Dendritic cell treated with granulocyte-macrophage colony-stimulating factor and Interleukin-4, amounts not matched to agents 40 ng/mL and 50 ng/mL, for 4 days (primary cell): ENCODE data around the gene TADA1.

Experiments used
- H3K27ac Mint-ChIP-seq: one replicate; pipeline ENCODE4 v1.8.0; 2022; ENCODE audit warnings: mild to moderate bottlenecking, mixed read lengths
- H3K27me3 Mint-ChIP-seq: one replicate; pipeline ENCODE4 v1.8.0; 2022; ENCODE audit warnings: mild to moderate bottlenecking, mixed read lengths
- H3K36me3 Mint-ChIP-seq: one replicate; pipeline ENCODE4 v1.8.0; 2022; ENCODE audit warnings: low read depth, mixed read lengths
- H3K4me1 Mint-ChIP-seq: one replicate; pipeline ENCODE4 v1.8.0; 2022; ENCODE audit warnings: low read depth, mixed read lengths
- H3K4me3 Mint-ChIP-seq: one replicate; pipeline ENCODE4 v1.8.0; 2022; ENCODE audit warnings: mild to moderate bottlenecking, moderate library complexity, mixed read lengths
- H3K9me3 Mint-ChIP-seq: one replicate; pipeline ENCODE4 v1.8.0; 2022; ENCODE audit warnings: mixed read lengths
- intact Hi-C: fragments of 100-400 bp; cut with micrococcal nuclease; formaldehyde crosslinking; loops from one replicate; pipeline ENCODE4 v1.15.0; 2022

TADA1 gene

DNA sequence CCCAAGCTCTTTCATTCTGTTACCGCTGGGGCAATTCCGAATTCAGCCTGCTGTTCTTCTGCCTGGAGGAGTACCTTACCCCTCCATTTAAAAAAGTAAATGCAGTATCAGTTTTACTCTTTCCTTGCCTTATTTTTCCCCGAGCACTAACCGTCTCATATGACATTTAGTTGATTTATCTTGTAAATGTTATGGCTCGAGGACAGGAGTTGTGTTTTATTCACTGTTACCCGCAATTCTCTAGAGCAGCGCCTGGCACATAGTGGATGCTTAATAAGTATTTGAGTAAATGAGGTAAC, 425 bp upstream of the TADA1 start:
- no peaks in the 10 kb centered on the region for H3K27me3 Mint-ChIP-seq
- H3K27ac Mint-ChIP-seq = peak overlapping the region; percentile 72
- intact Hi-C loops = no loop called here
- H3K4me1 Mint-ChIP-seq = peaks cover 24% of the 10 kb centered on the region
- H3K9me3 Mint-ChIP-seq = no peaks in the 10 kb centered on the region
- no peaks in the 10 kb centered on the region for H3K36me3 Mint-ChIP-seq
- peak overlapping the region; percentile 85 for H3K4me3 Mint-ChIP-seq

GRCh38 chr1:166875302-166875733, 746 bp downstream of the TADA1 start:
- Mint-ChIP-seq H3K4me3 (peak overlapping the region; percentile 85), H3K9me3 (no peaks in the 10 kb centered on the region), H3K27me3 (no peaks in the 10 kb centered on the region), H3K36me3 (no peaks in the 10 kb centered on the region), H3K27ac (peak overlapping the region; percentile 72), H3K4me1 (peaks cover 24% of the 10 kb centered on the region)
- intact Hi-C loops = no loop called here

GRCh38 chr1:166874464-166874863, 1.6 kb downstream of the TADA1 start:
- intact Hi-C loops = no loop called here
- Mint-ChIP-seq H3K4me3 (no peak overlapping the region), H3K27me3 (no peaks in the 10 kb centered on the region), H3K9me3 (no peaks in the 10 kb centered on the region), H3K36me3 (peaks cover under 1% of the 10 kb centered on the region), H3K4me1 (peaks cover 24% of the 10 kb centered on the region), H3K27ac (no peak overlapping the region)

GRCh38 chr1:166870584-166870983, 5.5 kb downstream of the TADA1 start:
- no peaks in the 10 kb centered on the region for H3K27me3 Mint-ChIP-seq
- peak overlapping the region; percentile 53 for H3K27ac Mint-ChIP-seq
- intact Hi-C loops = no loop called here
- H3K4me1 Mint-ChIP-seq = peaks cover 21% of the 10 kb centered on the region
- no peaks in the 10 kb centered on the region for H3K9me3 Mint-ChIP-seq
- peaks cover 31% of the 10 kb centered on the region for H3K36me3 Mint-ChIP-seq
- H3K4me3 Mint-ChIP-seq = no peak overlapping the region

DNA sequence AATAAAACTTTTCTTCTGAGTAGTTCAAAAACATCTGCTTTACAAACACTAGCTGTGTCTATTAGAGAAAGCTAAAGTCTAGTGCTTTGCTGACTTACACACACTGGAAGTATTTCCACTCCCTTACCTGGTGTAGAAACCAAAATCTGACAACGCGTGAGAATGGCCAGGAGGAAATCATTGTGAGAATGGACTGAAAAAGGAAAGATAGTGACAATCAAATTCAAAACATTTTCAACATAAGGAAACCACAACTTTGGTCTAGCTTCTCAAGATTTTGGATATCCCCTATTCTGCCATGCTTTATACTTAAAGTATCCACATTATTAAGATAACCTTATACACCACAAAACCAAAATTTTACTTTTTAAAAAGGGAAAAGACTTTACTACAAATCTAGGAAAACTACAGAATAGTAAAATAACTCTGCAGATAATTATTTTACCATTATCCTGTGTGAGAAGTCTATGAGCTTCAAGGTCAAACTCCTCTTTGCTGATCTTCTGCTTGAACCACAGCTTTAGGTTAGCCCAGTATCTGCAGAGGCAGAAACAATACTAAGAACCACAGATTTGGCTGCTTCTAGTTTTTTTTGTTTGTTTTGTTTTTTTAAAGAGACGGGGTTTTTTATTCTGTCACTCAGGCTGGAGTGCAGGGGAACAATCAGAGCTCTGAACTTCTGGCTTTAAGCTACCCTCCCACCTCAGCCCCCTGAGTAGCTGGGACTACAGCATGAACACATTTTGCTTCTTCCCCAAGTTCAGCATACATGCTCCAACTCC, 6.6 kb downstream of the TADA1 start:
- H3K4me1 Mint-ChIP-seq = peaks cover 12% of the 10 kb centered on the region
- H3K27ac Mint-ChIP-seq = no peak overlapping the region
- intact Hi-C loops = no loop called here
- no peaks in the 10 kb centered on the region for H3K27me3 Mint-ChIP-seq
- no peak overlapping the region for H3K4me3 Mint-ChIP-seq
- H3K9me3 Mint-ChIP-seq = no peaks in the 10 kb centered on the region
- H3K36me3 Mint-ChIP-seq = peaks cover 41% of the 10 kb centered on the region

DNA sequence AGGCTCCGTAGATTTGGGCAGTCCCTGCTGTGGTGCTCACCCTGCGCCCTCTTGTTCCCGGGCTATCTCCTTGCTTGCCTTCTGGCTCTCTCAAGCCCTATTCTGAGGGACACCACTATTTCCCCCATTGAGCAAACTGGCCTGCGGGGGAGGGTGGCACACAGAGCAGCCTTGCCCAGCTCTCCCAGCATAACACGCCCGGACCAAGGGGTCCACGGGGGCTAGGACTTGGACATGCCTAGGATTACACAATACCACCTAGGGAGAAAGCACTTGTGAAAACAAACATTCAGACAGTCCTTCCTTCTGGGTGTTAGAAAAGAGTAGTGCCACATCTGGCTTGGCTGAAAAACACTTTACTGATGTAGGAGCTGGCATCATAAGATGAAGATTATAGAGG, 7.4 kb downstream of the TADA1 start:
- no peaks in the 10 kb centered on the region for H3K9me3 Mint-ChIP-seq
- peaks cover 12% of the 10 kb centered on the region for H3K4me1 Mint-ChIP-seq
- H3K27ac Mint-ChIP-seq = no peak overlapping the region
- H3K4me3 Mint-ChIP-seq = no peak overlapping the region
- intact Hi-C loops = no loop called here
- no peaks in the 10 kb centered on the region for H3K27me3 Mint-ChIP-seq
- peaks cover 50% of the 10 kb centered on the region for H3K36me3 Mint-ChIP-seq

GRCh38 chr1:166865926-166866325, 10.1 kb downstream of the TADA1 start:
- no peaks in the 10 kb centered on the region for H3K27me3 Mint-ChIP-seq
- no peaks in the 10 kb centered on the region for H3K4me1 Mint-ChIP-seq
- no peak overlapping the region for H3K27ac Mint-ChIP-seq
- H3K9me3 Mint-ChIP-seq = no peaks in the 10 kb centered on the region
- peaks cover 73% of the 10 kb centered on the region for H3K36me3 Mint-ChIP-seq
- H3K4me3 Mint-ChIP-seq = no peak overlapping the region
- intact Hi-C loops = no loop called here

DNA sequence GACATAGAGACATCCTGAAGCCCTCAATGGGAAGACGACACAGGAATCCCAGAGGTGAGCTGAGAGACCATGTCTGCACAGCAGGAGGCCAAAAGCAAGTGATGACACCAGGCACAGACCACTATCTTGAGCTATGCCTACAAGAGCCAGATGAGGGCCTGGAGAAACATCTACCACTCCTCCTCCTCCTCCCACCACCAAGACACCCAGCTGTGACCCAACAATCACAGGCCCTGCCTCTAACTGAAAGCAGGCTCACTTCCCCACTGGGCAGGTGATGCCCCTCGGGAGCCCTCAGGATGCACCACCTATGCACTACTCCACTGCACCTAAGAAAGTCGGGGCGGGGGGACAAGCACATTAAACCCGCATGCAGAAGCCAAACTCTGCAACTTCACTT, 16.5 kb downstream of the TADA1 start:
- peaks cover 90% of the 10 kb centered on the region for H3K36me3 Mint-ChIP-seq

GRCh38 chr1:166858726-166859419, 17.2 kb downstream of the TADA1 start:
- Mint-ChIP-seq H3K4me1 (no peaks in the 10 kb centered on the region), H3K9me3 (no peaks in the 10 kb centered on the region), H3K27ac (no peak overlapping the region), H3K36me3 (peaks cover 90% of the 10 kb centered on the region), H3K27me3 (no peaks in the 10 kb centered on the region), H3K4me3 (no peak overlapping the region)
- intact Hi-C loops = no loop called here

More for the DNA sequence above, 16.5 kb downstream of the TADA1 start:
- intact Hi-C loops = no loop called here
- Mint-ChIP-seq H3K4me1 (no peaks in the 10 kb centered on the region), H3K4me3 (no peak overlapping the region), H3K27me3 (no peaks in the 10 kb centered on the region), H3K27ac (no peak overlapping the region), H3K9me3 (no peaks in the 10 kb centered on the region)

DNA sequence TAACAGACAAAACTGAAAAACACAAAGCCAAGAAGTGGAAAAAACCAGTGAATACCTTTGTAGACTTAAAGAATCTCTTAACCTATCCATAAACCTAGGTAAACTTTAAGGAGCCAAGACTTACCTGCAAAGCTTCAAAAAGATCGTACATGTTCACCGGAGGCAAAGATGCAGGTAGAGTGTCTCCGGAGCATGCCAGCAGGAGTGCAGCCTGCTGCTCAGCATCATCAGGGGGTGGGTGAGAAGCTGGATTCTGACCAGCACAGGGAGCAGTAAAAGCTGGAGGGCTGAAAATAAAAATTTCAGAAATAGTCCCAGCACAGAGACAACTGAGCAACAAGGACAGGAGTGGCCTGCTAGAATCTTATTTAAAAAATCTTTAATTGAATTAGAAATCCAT, 18.1 kb downstream of the TADA1 start:
- H3K27me3 Mint-ChIP-seq = no peaks in the 10 kb centered on the region
- H3K4me3 Mint-ChIP-seq = no peak overlapping the region
- intact Hi-C loops = no loop called here
- H3K9me3 Mint-ChIP-seq = no peaks in the 10 kb centered on the region
- no peak overlapping the region for H3K27ac Mint-ChIP-seq
- H3K4me1 Mint-ChIP-seq = no peaks in the 10 kb centered on the region
- peaks cover 90% of the 10 kb centered on the region for H3K36me3 Mint-ChIP-seq

- no peaks in the 10 kb centered on the region for H3K4me1 Mint-ChIP-seq
- H3K27me3 Mint-ChIP-seq = no peaks in the 10 kb centered on the region
- peaks cover 93% of the 10 kb centered on the region for H3K36me3 Mint-ChIP-seq
- no peak overlapping the region for H3K4me3 Mint-ChIP-seq
- H3K27ac Mint-ChIP-seq = no peak overlapping the region
- intact Hi-C loops = no loop called here
- H3K9me3 Mint-ChIP-seq = no peaks in the 10 kb centered on the region
These were observed 20.5 kb downstream of the TADA1 start for GRCh38 chr1:166855558-166855957.

DNA sequence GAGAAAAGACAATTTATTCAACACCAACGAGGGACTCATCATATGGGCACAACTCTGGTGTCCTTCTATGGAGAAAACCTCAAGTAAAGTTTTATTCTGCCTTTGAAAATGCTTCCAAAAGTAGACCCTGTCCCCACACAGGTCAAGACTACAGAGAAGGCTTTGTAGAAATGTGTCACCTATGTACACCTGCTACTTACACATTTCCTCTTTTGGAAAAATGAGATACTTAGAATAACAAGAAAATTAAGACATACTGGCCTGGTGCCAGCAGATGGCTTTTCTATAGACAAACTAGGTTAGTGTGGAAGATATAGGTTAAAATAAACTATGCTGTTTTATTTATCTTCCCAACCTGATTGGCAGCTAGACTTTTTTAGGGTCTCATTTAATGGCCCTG, 23.1 kb downstream of the TADA1 start:
- H3K27ac Mint-ChIP-seq = no peak overlapping the region
- H3K9me3 Mint-ChIP-seq = no peaks in the 10 kb centered on the region
- intact Hi-C loops = no loop called here
- H3K27me3 Mint-ChIP-seq = no peaks in the 10 kb centered on the region
- no peak overlapping the region for H3K4me3 Mint-ChIP-seq
- peaks cover 95% of the 10 kb centered on the region for H3K36me3 Mint-ChIP-seq
- no peaks in the 10 kb centered on the region for H3K4me1 Mint-ChIP-seq

- H3K9me3 Mint-ChIP-seq = no peaks in the 10 kb centered on the region
- peaks cover 99% of the 10 kb centered on the region for H3K36me3 Mint-ChIP-seq
- H3K4me1 Mint-ChIP-seq = peaks cover 25% of the 10 kb centered on the region
- intact Hi-C loops = no loop called here
- H3K27me3 Mint-ChIP-seq = no peaks in the 10 kb centered on the region
- H3K4me3 Mint-ChIP-seq = no peak overlapping the region
- H3K27ac Mint-ChIP-seq = no peak overlapping the region
These were observed 26.9 kb downstream of the TADA1 start for GRCh38 chr1:166849135-166849534.

DNA sequence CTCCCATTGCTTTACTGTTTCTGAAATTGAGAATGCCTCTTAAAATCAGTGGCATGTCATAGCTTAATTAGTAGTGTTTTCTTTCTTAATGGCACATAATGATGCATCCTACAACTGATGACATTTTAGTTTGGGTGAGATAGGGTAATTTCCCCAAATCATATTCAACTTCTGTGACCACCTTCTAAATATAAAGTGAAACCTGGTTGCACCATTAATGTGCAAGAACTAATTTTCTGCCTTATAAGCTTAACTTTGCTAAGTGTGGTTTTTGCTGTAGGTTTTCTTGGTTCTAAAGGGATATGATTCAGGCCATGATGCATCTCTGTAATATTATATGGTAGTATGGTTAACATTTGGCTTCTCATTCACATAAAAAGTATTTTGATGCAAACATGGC, 27.9 kb downstream of the TADA1 start:
- Mint-ChIP-seq H3K4me3 (no peak overlapping the region), H3K9me3 (no peaks in the 10 kb centered on the region), H3K27me3 (no peaks in the 10 kb centered on the region), H3K4me1 (peaks cover 33% of the 10 kb centered on the region), H3K36me3 (peaks cover 99% of the 10 kb centered on the region), H3K27ac (no peak overlapping the region)
- intact Hi-C loops = no loop called here

DNA sequence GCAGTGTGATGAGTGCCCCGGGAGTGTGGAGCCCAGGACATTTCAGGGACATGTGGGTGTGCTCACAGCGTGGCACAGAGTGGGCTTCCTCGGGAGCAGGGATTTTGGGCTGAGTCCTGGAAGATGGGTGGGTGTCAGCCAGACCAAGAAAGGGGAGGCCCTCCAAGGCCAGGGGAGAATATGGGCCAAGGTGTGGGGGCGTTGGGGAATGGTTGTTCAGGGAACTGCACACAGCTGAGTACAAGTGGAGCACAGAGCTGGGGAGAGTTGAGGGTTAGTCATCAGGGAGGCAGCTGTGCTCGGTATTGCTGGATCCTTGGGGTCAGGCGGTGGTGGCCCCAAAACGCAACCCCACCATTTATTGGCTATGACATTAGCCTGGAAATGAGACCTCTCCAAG, 31.3 kb downstream of the TADA1 start:
- intact Hi-C loops = no loop called here

More for the DNA sequence above, 31.3 kb downstream of the TADA1 start:
- H3K9me3 Mint-ChIP-seq = no peaks in the 10 kb centered on the region
- peaks cover 98% of the 10 kb centered on the region for H3K36me3 Mint-ChIP-seq
- no peak overlapping the region for H3K4me3 Mint-ChIP-seq
- no peaks in the 10 kb centered on the region for H3K27me3 Mint-ChIP-seq
- peaks cover 64% of the 10 kb centered on the region for H3K4me1 Mint-ChIP-seq
- H3K27ac Mint-ChIP-seq = peak overlapping the region; percentile 10
